ENCODE results near the gene MIB1. TPM values are rescaled to one million over a fixed set of nuclear protein-coding genes. Genes with fewer than 3 reads are reported as not detected.

MIB1 gene
- total and polyA plus RNA-seq, 10 of the 15 experiments (the other 5 are each of a cell fraction or from before 2014, with no cell fraction given), result 2.3 to 27.5 (median 10.4) TPM

- in situ Hi-C loops (cut with MboI), result no loop called here
- Histone ChIP-seq H3K79me2 (ENCODE audit: control insufficient read depth, insufficient read depth, low read length) (peaks cover 27% of the 10 kb centered on the region), H2AFZ (ENCODE audit: control insufficient read depth, low read depth, low read length) (no peak overlapping the region), H3K9me3 (replicated peaks; ENCODE audit: control insufficient read depth, insufficient read depth, low read length) (no peaks in the 10 kb centered on the region), H4K20me1 (ENCODE audit: control insufficient read depth, insufficient read depth) (no peaks in the 10 kb centered on the region), H3K27ac (ENCODE audit: control insufficient read depth, insufficient read depth) (no peak overlapping the region), H3K4me2 (ENCODE audit: control insufficient read depth, insufficient read depth) (no peak overlapping the region), H3K4me1 (ENCODE audit: control insufficient read depth, insufficient read depth, low read length) (peaks cover 20% of the 10 kb centered on the region; the same call in 1 of the 2 replicates), H3K27me3 (replicated peaks in 1 of 2; ENCODE audit: control insufficient read depth in 2 of 2, insufficient read depth in 2 of 2, low read length in 1 of 2) (no peaks in the 10 kb centered on the region), H3K9ac (ENCODE audit: control insufficient read depth, insufficient read depth, low read length) (no peak overlapping the region), H3K4me3 (no peak overlapping the region), H3K36me3 (ENCODE audit: control insufficient read depth in 2 of 2, insufficient read depth in 2 of 2, low read length in 1 of 2) (no peaks in the 10 kb centered on the region)
- no peak for TF ChIP-seq STAT3 (IDR thresholded peaks at IDR 0.05; ENCODE audit: low read depth, low read length)
- TF ChIP-seq MLLT1 (IDR thresholded peaks at IDR 0.05), result no peak
- TF ChIP-seq IRF3 (IDR thresholded peaks at IDR 0.05), result no peak
- TF ChIP-seq STAT1 (conservative IDR thresholded peaks at IDR 0.05), result no peak
- no peak for TF ChIP-seq DPF2 (IDR thresholded peaks at IDR 0.05)
- no peak for TF ChIP-seq NFIC (IDR thresholded peaks at IDR 0.05; ENCODE audit: low read depth, low read length)
- no peak for TF ChIP-seq EED (IDR thresholded peaks at IDR 0.05; ENCODE audit: low read depth)
- TF ChIP-seq YBX1 (IDR thresholded peaks at IDR 0.05), result no peak
- no peak for TF ChIP-seq CHD4 (IDR thresholded peaks at IDR 0.05)
- no TSS peak for BruUV-seq (replicated peaks)
- 77% methylated on average over 2 of the region's 2 CpGs for WGBS (ENCODE audit: insufficient coverage, insufficient replicate concordance, low lambda C conversion rate, missing lambda C conversion rate)
- intact Hi-C loops (cut with micrococcal nuclease; ENCODE audit: unreplicated experiment), result loop anchor here (5.0 kb wide), 1 partner anchor 148 kb away; the partner anchor contains the start of gene SNRPD1
- ChIA-PET SMC1A (ENCODE audit: uncharacterized antibody, unreplicated experiment) (interaction anchor here (0.6 to 3.3 kb wide), 6 partner anchors 11 to 152 kb away, joined by 3 to 33 read pairs (median 4); no protein-coding TSS in a partner anchor), CTCF (interaction anchor here (1.0 to 2.0 kb wide), 9 partner anchors 8 to 147 kb away, joined by 3 to 8 read pairs (median 4); partner anchors contain the start of genes MIB1 and SNRPD1), RAD21 (ENCODE audit: unreplicated experiment) (interaction anchor here (0.7 to 1.5 kb wide), 3 partner anchors 8 to 19 kb away, joined by 3 to 4 read pairs (median 4); partner anchors contain the start of gene MIB1), POLR2A (interaction anchor here (0.6 to 2.1 kb wide), 3 partner anchors 11 to 177 kb away, joined by 3 to 5 read pairs (median 4); no protein-coding TSS in a partner anchor)
- DNase-seq (ENCODE audit: low read depth, low spot score) (no peak), ATAC-seq (no peak), FAIRE-seq (no peak)
Measured at GRCh38 chr18:21759836-21760235, 19.2 kb downstream of the MIB1 start.
